ENCODE results near the gene KRT35.

GRCh38 chr17:41440531-41441033 lies 40.4 kb downstream of the KRT35 start, which contains the start of gene KRT38:
- no peak for TF ChIP-seq CTCF (IDR thresholded peaks at IDR 0.05)
- TF ChIP-seq POLR2A (IDR thresholded peaks at IDR 0.05), result no peak
- TF ChIP-seq POLR2AphosphoS5 (IDR thresholded peaks at IDR 0.05; ENCODE audit: insufficient read depth in 1 of 2, low read depth in 1 of 2), result no peak
